Panc1 (cell line): ENCODE results near the gene DMTF1. TPM values are rescaled to one million over a fixed set of nuclear protein-coding genes. Genes with fewer than 3 reads are reported as not detected.
A peak's percentile ranks its signal among the peaks of the same experiment; 100 is the strongest.

Experiments
- ATAC-seq: fragments of 200-7000 bp; cut with Tn5 transposase; 2 replicates; pipeline ENCODE4 v1.9.1; 2020; ENCODE audit warnings: mild to moderate bottlenecking, moderate library complexity
- BruUV-seq: library from RNA; stranded (reverse); fragments of 400-500 nt; replicated peaks from 2 replicates; lab custom pipeline; 2021; lab: Mats Ljungman, UMichigan
- CTCF ChIA-PET: fragments of 300-600 bp; sonication (Branson Sonifier 250); formaldehyde crosslinking; loops from one replicate; lab custom pipeline; 2022; ENCODE audit warnings: antibody characterized with exemption; lab: Charles Lee
- POLR2A ChIA-PET: fragments of 300-600 bp; sonication (Branson Sonifier 250); formaldehyde crosslinking; loops from one replicate; lab custom pipeline; 2022; ENCODE audit warnings: antibody characterized with exemption; lab: Charles Lee
- DNase-seq: peaks from one replicate; pipeline ENCODE4 v3.0.0-alpha.2; 2010; ENCODE audit warnings: low read depth, low spot score
- H3K27ac ChIP-seq: 2 replicates; pipeline ENCODE4 v1.5.1; 2011; ENCODE audit warnings: mild to moderate bottlenecking, low read length, inconsistent platforms
- H3K27me3 ChIP-seq: fragments of 200-500 bp; sonication (Bioruptor generic); 2 replicates; pipeline ENCODE4 v1.6.0; 2014; ENCODE audit warnings: low read length, inconsistent platforms; ENCODE audit not compliant: control insufficient read depth, insufficient read depth
- H3K36me3 ChIP-seq: fragments of 200-500 bp; sonication (Bioruptor generic); 2 replicates; pipeline ENCODE4 v1.5.1; 2014; ENCODE audit warnings: inconsistent platforms, mild to moderate bottlenecking, low read length, moderate library complexity; ENCODE audit not compliant: control insufficient read depth, insufficient read depth
- H3K4me1 ChIP-seq: 2 replicates; pipeline ENCODE4 v1.5.1; 2011; ENCODE audit warnings: inconsistent platforms, mild to moderate bottlenecking, low read length, moderate library complexity; ENCODE audit not compliant: control insufficient read depth, insufficient read depth
- H3K4me3 ChIP-seq, 2 experiments: 2 replicates each; pipeline ENCODE4 v1.5.1; 2011 to 2012; ENCODE audit warnings: low read depth in 2 of 2, low read length in 2 of 2, mild to moderate bottlenecking in 2 of 2, inconsistent platforms in 1 of 2, moderate library complexity in 1 of 2
- H3K9me3 ChIP-seq: fragments of 200-500 bp; sonication (Bioruptor generic); 2 replicates; pipeline ENCODE4 v1.5.1; 2014; ENCODE audit warnings: low read depth, mild to moderate bottlenecking, inconsistent platforms, low read length, moderate library complexity; ENCODE audit not compliant: control insufficient read depth, insufficient read depth
- CTCF ChIP-seq: fragments of 450-650 bp; IDR thresholded peaks from 2 replicates; pipeline ENCODE4 v1.5.1; 2017; ENCODE audit warnings: mild to moderate bottlenecking
- POLR2AphosphoS5 ChIP-seq: IDR thresholded peaks from 2 replicates; pipeline ENCODE4 v1.6.1; 2012; ENCODE audit warnings: mild to moderate bottlenecking, low read depth, low read length, moderate library complexity
- SIN3A ChIP-seq: IDR thresholded peaks from 2 replicates; pipeline ENCODE4 v1.6.1; 2012; ENCODE audit warnings: low read depth, mild to moderate bottlenecking, low read length, moderate library complexity, borderline replicate concordance; ENCODE audit not compliant: insufficient read depth
- TCF7L2 ChIP-seq: IDR thresholded peaks from 2 replicates; pipeline ENCODE4 v1.6.1; 2011; ENCODE audit warnings: mild to moderate bottlenecking, low read depth, low read length, inconsistent platforms
- in situ Hi-C: cut with HindIII; loops from 2 replicates; pipeline ENCODE4 v1.10.0; 2016; ENCODE audit warnings: low sequenced_read_pairs, low pct_unique_long_range_greater_than_20kb
- intact Hi-C: fragments of 100-400 bp; cut with micrococcal nuclease; formaldehyde crosslinking; loops from one replicate; pipeline ENCODE4 v1.10.0; 2022; ENCODE audit not compliant: unreplicated experiment
- total RNA-seq: library from RNA; stranded (reverse); gene quantifications from one replicate; pipeline ENCODE4 v1.2.1, GENCODE V29; 2021; ENCODE audit not compliant: unreplicated experiment
- TF ChIP-seq, protein P1 (sequence below), 2 experiments: IDR thresholded peaks; 2 replicates each; pipeline ENCODE4 v1.6.1; 2011 to 2012; ENCODE audit warnings: low read depth in 2 of 2, control low read depth in 1 of 2, low read length in 1 of 2, mild to moderate bottlenecking in 1 of 2, moderate library complexity in 1 of 2; ENCODE audit not compliant: insufficient read depth in 1 of 2

The DMTF1 gene
- total RNA-seq, 1 experiment from 2014 or later = 54.0 TPM

GRCh38 chr7:87154569-87154968 is 2.3 kb downstream of the DMTF1 start:
- H3K27ac ChIP-seq = peak overlapping the region; percentile 99
- no peaks in the 10 kb centered on the region for H3K9me3 ChIP-seq
- intact Hi-C loops = no loop called here
- peak overlapping the region; percentile 92 to 99 for H3K4me3 ChIP-seq
- in situ Hi-C loops = no loop called here
- ATAC-seq = no peak
- TF ChIP-seq, protein P1, sequence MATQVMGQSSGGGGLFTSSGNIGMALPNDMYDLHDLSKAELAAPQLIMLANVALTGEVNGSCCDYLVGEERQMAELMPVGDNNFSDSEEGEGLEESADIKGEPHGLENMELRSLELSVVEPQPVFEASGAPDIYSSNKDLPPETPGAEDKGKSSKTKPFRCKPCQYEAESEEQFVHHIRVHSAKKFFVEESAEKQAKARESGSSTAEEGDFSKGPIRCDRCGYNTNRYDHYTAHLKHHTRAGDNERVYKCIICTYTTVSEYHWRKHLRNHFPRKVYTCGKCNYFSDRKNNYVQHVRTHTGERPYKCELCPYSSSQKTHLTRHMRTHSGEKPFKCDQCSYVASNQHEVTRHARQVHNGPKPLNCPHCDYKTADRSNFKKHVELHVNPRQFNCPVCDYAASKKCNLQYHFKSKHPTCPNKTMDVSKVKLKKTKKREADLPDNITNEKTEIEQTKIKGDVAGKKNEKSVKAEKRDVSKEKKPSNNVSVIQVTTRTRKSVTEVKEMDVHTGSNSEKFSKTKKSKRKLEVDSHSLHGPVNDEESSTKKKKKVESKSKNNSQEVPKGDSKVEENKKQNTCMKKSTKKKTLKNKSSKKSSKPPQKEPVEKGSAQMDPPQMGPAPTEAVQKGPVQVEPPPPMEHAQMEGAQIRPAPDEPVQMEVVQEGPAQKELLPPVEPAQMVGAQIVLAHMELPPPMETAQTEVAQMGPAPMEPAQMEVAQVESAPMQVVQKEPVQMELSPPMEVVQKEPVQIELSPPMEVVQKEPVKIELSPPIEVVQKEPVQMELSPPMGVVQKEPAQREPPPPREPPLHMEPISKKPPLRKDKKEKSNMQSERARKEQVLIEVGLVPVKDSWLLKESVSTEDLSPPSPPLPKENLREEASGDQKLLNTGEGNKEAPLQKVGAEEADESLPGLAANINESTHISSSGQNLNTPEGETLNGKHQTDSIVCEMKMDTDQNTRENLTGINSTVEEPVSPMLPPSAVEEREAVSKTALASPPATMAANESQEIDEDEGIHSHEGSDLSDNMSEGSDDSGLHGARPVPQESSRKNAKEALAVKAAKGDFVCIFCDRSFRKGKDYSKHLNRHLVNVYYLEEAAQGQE (IDR thresholded peaks at IDR 0.05; ENCODE audit: insufficient read depth in 1 of 2, low read depth in 2 of 2, low read length in 1 of 2) = no peak
- no peak for TF ChIP-seq SIN3A
- no peak for TF ChIP-seq CTCF
- TF ChIP-seq TCF7L2 = no peak
- TF ChIP-seq POLR2AphosphoS5 = no peak
- H3K36me3 ChIP-seq = peaks cover 24% of the 10 kb centered on the region
- no peak for DNase-seq
- H3K27me3 ChIP-seq = no peaks in the 10 kb centered on the region
- H3K4me1 ChIP-seq = peaks cover 25% of the 10 kb centered on the region
- ChIA-PET POLR2A (no interaction called here), CTCF (interaction anchor here (0.6 kb wide), 1 partner anchor 249 kb away, joined by 4 read pairs; no protein-coding TSS in a partner anchor)
- BruUV-seq = no TSS peak

DNA sequence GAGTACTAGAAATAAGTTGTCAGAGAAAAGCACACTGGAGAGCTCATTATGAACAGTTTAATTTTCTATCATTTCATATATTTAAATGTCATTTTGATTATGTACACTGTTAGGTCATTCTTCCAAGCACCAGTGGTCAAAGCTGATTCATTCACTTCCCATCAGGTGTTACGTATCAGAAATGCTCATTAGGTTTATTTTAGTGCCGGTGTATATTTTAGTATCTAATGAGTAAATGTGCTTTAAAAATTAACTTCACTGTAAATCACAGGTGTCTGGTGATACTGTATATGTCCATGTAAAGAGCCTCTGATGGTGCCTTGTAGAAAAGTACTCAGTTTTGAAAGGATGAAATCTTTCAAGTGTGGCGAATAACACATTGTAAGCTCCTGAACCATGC is 3.5 kb downstream of the DMTF1 start:
- H3K9me3 ChIP-seq = no peaks in the 10 kb centered on the region
- H3K27me3 ChIP-seq = no peaks in the 10 kb centered on the region
- H3K4me3 ChIP-seq = no peak overlapping the region
- in situ Hi-C loops = no loop called here
- H3K27ac ChIP-seq = no peak overlapping the region
- ChIA-PET POLR2A (no interaction called here), CTCF (no interaction called here)
- BruUV-seq = no TSS peak
- intact Hi-C loops = no loop called here
- H3K36me3 ChIP-seq = peaks cover 24% of the 10 kb centered on the region
- TF ChIP-seq POLR2AphosphoS5 (no peak), SIN3A (no peak)
- ATAC-seq = no peak
- peaks cover 25% of the 10 kb centered on the region for H3K4me1 ChIP-seq
- no peak for DNase-seq

- TF ChIP-seq CTCF (no peak), TCF7L2 (no peak), POLR2AphosphoS5 (no peak), SIN3A (no peak)
- TF ChIP-seq, protein P1 (IDR thresholded peaks at IDR 0.05; ENCODE audit: insufficient read depth in 1 of 2, low read depth in 2 of 2, low read length in 1 of 2) = no peak
- H3K4me1 ChIP-seq = peaks cover 19% of the 10 kb centered on the region
- DNase-seq = no peak
- ChIA-PET CTCF (no interaction called here), POLR2A (no interaction called here)
- H3K9me3 ChIP-seq = no peaks in the 10 kb centered on the region
- no peak for ATAC-seq
- in situ Hi-C loops (no loop called here), intact Hi-C loops (no loop called here)
- H3K4me3 ChIP-seq = no peak overlapping the region
- no peak overlapping the region for H3K27ac ChIP-seq
- no peaks in the 10 kb centered on the region for H3K27me3 ChIP-seq
- H3K36me3 ChIP-seq = peaks cover 24% of the 10 kb centered on the region
- BruUV-seq = no TSS peak
These were observed 4.5 kb downstream of the DMTF1 start for GRCh38 chr7:87156709-87157108.
